Measurements from ENCODE around the gene RAB6D. TPM values are rescaled to one million over a fixed set of nuclear protein-coding genes. Genes with fewer than 3 reads are reported as not detected.
"Not testable (repeated sequence)": the region's sequence is repeated elsewhere in the genome, so short reads cannot be mapped to it uniquely, and the experiment has no call there.

The RAB6D gene
- total and polyA plus RNA-seq, 5 donors from 2014 or later: 0.06 TPM; not detected in 4

GRCh38 chr2:131331000-131331399 is 33.0 kb downstream of the RAB6D start:
- not testable (repeated sequence) for H3K4me3 ChIP-seq (ENCODE audit: low read depth, low read length); H3K36me3 ChIP-seq (ENCODE audit: control insufficient read depth, insufficient read depth, low read length); H3K27ac Mint-ChIP-seq; H3K27me3 ChIP-seq (ENCODE audit: control insufficient read depth, insufficient read depth, low read length); H3K4me1 Mint-ChIP-seq; H3K9me3 ChIP-seq (ENCODE audit: control insufficient read depth in 2 of 2, low read length in 2 of 2); H3K4me1 ChIP-seq (ENCODE audit: control insufficient read depth, insufficient read depth, low read length, poor library complexity, severe bottlenecking); H3K4me3 Mint-ChIP-seq; H3K36me3 Mint-ChIP-seq; H3K27ac ChIP-seq (ENCODE audit: insufficient read depth, low read length, poor library complexity, severe bottlenecking); ATAC-seq (ENCODE audit: low read depth in 2 of 2); H3K9me3 Mint-ChIP-seq
- DNase-seq: peak in 1 of 3 donors; percentile 1
- H3K27me3 Mint-ChIP-seq: peaks cover 30% of the 10 kb centered on the region

DNA sequence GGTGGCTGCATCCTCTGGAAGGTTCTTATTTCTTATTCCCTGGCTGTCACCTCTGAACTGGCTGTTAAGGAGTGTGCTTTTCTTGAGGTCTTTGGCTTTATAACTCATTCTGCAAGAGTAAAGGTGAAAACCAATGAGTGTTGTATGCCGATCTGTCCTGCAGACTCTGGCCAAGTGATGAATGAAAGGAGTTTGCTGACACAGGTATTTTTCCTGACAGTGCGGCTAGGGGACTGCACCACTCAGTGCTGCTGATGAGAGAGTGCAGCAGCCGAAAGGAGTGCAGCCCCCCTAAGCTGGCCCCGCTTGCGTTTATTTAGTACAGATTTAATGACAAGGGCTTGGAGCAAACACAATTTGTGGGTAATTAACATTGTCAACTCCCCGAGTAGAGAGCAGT is 41.8 kb downstream of the RAB6D start:
- no peak for ATAC-seq (ENCODE audit: low read depth in 2 of 2)

DNA sequence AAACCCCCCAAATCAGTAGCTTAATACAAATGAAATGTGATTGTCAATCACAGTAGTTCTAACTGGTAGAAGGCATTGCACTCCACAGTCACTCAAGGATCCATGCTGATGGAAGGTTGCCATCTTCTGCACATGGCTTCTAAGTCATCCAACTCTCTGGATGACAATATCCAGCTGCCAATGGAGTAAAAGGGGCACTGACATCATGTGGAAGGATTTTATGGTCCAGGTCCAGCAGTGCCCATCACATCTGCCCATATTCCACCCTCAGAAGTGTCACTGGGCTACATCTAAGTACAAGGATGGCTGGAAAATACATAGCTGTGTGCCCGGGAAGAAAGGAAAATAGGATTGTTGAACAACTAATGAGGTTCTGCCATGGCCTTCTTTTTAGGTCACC is 42.6 kb downstream of the RAB6D start:
- not testable (repeated sequence) for H3K27me3 ChIP-seq (ENCODE audit: control insufficient read depth, insufficient read depth, low read length); H3K4me3 ChIP-seq (ENCODE audit: low read depth, low read length); H3K4me1 Mint-ChIP-seq; H3K4me1 ChIP-seq (ENCODE audit: control insufficient read depth, insufficient read depth, low read length, poor library complexity, severe bottlenecking); H3K9me3 ChIP-seq (ENCODE audit: control insufficient read depth in 2 of 2, low read length in 2 of 2); DNase-seq; H3K36me3 ChIP-seq (ENCODE audit: control insufficient read depth, insufficient read depth, low read length); H3K27ac Mint-ChIP-seq; H3K36me3 Mint-ChIP-seq; H3K4me3 Mint-ChIP-seq; ATAC-seq (ENCODE audit: low read depth in 2 of 2); H3K27ac ChIP-seq (ENCODE audit: insufficient read depth, low read length, poor library complexity, severe bottlenecking)
- H3K27me3 Mint-ChIP-seq: peaks cover 14% of the 10 kb centered on the region
- peaks cover 0 to 15% (median 4%) of the 10 kb centered on the region in 7 donors for H3K9me3 Mint-ChIP-seq

More for the DNA sequence above, 41.8 kb downstream of the RAB6D start:
- Histone ChIP-seq H3K27me3 (ENCODE audit: control insufficient read depth, insufficient read depth, low read length) (no peaks in the 10 kb centered on the region), H3K4me1 (ENCODE audit: control insufficient read depth, insufficient read depth, low read length, poor library complexity, severe bottlenecking) (no peaks in the 10 kb centered on the region), H3K9me3 (ENCODE audit: control insufficient read depth in 2 of 2, low read length in 2 of 2) (no peaks in the 10 kb centered on the region), H3K36me3 (ENCODE audit: control insufficient read depth, insufficient read depth, low read length) (no peaks in the 10 kb centered on the region), H3K27ac (ENCODE audit: insufficient read depth, low read length, poor library complexity, severe bottlenecking) (no peak overlapping the region), H3K4me3 (ENCODE audit: low read depth, low read length) (no peak overlapping the region)
- H3K27ac Mint-ChIP-seq: no peak overlapping the region
- DNase-seq: no peak
- H3K9me3 Mint-ChIP-seq: peaks cover 0 to 15% (median 2%) of the 10 kb centered on the region in 7 donors
- H3K36me3 Mint-ChIP-seq: no peaks in the 10 kb centered on the region
- no peak overlapping the region for H3K4me3 Mint-ChIP-seq
- H3K4me1 Mint-ChIP-seq: no peaks in the 10 kb centered on the region
- H3K27me3 Mint-ChIP-seq: peaks cover 14% of the 10 kb centered on the region

DNA sequence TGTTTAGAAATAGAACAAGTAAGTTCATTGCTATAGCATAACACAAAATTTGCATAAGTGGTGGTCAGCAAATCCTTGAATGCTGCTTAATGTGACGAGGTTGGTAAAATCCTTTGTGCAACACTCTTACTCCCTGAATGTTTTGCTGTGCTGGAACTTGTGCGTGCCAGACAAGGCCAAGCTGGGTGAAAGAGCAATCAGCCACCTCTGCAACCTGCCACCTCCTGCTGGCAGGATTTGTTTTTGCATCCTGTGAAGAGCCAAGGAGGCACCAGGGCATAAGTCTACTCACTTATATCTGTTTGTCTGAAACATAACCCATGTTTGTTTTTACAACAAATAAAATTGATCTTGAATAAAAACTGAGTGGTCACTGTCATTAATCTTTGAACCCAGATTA is 53.0 kb downstream of the RAB6D start:
- not testable (repeated sequence) for H3K9me3 Mint-ChIP-seq; H3K4me1 ChIP-seq (ENCODE audit: control insufficient read depth, insufficient read depth, low read length, poor library complexity, severe bottlenecking); ATAC-seq (ENCODE audit: low read depth in 2 of 2); H3K27me3 ChIP-seq (ENCODE audit: control insufficient read depth, insufficient read depth, low read length); H3K27me3 Mint-ChIP-seq; H3K9me3 ChIP-seq (ENCODE audit: control insufficient read depth in 2 of 2, low read length in 2 of 2); H3K27ac Mint-ChIP-seq; H3K4me3 Mint-ChIP-seq; H3K4me3 ChIP-seq (ENCODE audit: low read depth, low read length); H3K27ac ChIP-seq (ENCODE audit: insufficient read depth, low read length, poor library complexity, severe bottlenecking); H3K36me3 Mint-ChIP-seq; H3K4me1 Mint-ChIP-seq; H3K36me3 ChIP-seq (ENCODE audit: control insufficient read depth, insufficient read depth, low read length)
- DNase-seq: peak in 1 of 3 donors; percentile 0

Other genes starting within 250 kb of the RAB6D start
- gene POTEE, start 154.6 kb downstream of the RAB6D start, total RNA-seq: 0.27 TPM
- gene POTEE, start 154.6 kb downstream of the RAB6D start, polyA plus RNA-seq: under 1 TPM; 0.03 to 0.41 (median 0.09) TPM
- gene TUBA3D, start 112.0 kb upstream of the RAB6D start, total RNA-seq: not detected
- gene TUBA3D, start 112.0 kb upstream of the RAB6D start, polyA plus RNA-seq: not detected
- 97.9 TPM for gene MZT2A, start 128.2 kb upstream of the RAB6D start, total RNA-seq
- 100 to 1,000 TPM; 114 to 201 (median 151) TPM for gene MZT2A, start 128.2 kb upstream of the RAB6D start, polyA plus RNA-seq
- 0.49 TPM for gene CCDC74A, start 163.7 kb upstream of the RAB6D start, total RNA-seq
- under 1 TPM in 2 of 4 donors, not detected in 2; 0.29 to 0.31 TPM for gene CCDC74A, start 163.7 kb upstream of the RAB6D start, polyA plus RNA-seq